ENCODE data around the gene SCN3B. TPM values are rescaled to one million over a fixed set of nuclear protein-coding genes. Genes with fewer than 3 reads are reported as not detected.

Gene SCN3B
- total and polyA plus RNA-seq, 7 donors, result 0.60 to 3.0 (median 2.2) TPM; not detected in 1

DNA sequence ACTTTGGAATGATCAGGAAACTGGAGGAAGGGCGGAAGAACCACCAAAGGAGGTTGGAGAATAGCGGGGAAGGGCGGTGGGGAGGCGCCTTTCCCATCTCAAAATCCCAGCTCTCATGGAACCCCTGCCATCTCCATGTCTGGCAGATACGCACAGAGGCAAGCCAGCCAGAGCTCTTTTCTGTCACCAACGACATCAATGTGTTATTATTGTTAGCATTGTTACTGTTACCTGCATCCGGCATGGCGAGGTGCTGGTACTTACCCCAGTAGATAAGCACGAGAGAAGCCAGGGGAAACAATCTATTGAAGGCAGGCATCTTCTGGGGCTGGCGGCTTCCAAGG is 969 bp downstream of the SCN3B start:
- peaks cover 0 to 33% (median 24%) of the 10 kb centered on the region in 3 donors for H3K27me3 ChIP-seq
- peaks cover 0 to 20% (median 19%) of the 10 kb centered on the region in 4 donors for H3K4me1 ChIP-seq
- H3K36me3 ChIP-seq, result no peaks in the 10 kb centered on the region
- no peak for TF ChIP-seq POLR2A (IDR thresholded peaks at IDR 0.05)
- TF ChIP-seq EP300 (IDR thresholded peaks at IDR 0.05), result no peak
- no peak for TF ChIP-seq CTCF (IDR thresholded peaks at IDR 0.05)
- no peak for TF ChIP-seq POLR2AphosphoS5 (IDR thresholded peaks at IDR 0.05)
- intact Hi-C loops (cut with DNase I), result no loop called here
- peak overlapping the region in 1 of 4 donors; percentile 54 for H3K27ac ChIP-seq
- WGBS, 2 donors, result 18 to 23% methylated on average over 10 of the region's 10 CpGs
- no peaks in the 10 kb centered on the region for H3K9me3 ChIP-seq
- peak overlapping the region in 3 of 4 donors; percentile 46 to 60 (median 57) for H3K4me3 ChIP-seq
- no peak for DNase-seq

DNA sequence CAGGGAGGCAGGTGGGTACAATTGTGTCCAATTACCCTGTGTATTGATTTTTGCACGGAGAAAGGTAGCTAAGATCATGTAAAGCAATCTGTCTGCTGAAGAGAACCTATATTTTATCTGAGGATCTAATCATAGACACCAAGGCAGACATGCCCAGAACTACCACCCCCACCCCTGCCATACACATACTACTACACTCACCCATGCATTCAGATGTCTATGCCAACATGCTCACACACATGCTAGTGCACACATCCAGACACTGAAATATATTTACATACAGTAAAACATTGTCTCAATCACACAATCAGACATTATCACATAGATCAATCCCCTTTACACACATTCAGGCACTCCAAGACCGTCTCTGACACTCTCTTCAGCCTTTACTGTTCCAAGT is 1.8 kb downstream of the SCN3B start:
- no peaks in the 10 kb centered on the region for H3K9me3 ChIP-seq
- H3K4me3 ChIP-seq, result no peak overlapping the region
- no peaks in the 10 kb centered on the region for H3K36me3 ChIP-seq
- H3K27me3 ChIP-seq, result peaks cover 0 to 33% (median 24%) of the 10 kb centered on the region in 3 donors
- WGBS, 2 donors, result 54 to 63% methylated on average over 2 of the region's 2 CpGs
- intact Hi-C loops (cut with DNase I), result no loop called here
- peaks cover 0 to 20% (median 19%) of the 10 kb centered on the region in 4 donors for H3K4me1 ChIP-seq
- TF ChIP-seq EP300 (IDR thresholded peaks at IDR 0.05) (no peak), CTCF (IDR thresholded peaks at IDR 0.05) (no peak), POLR2AphosphoS5 (IDR thresholded peaks at IDR 0.05) (no peak), POLR2A (IDR thresholded peaks at IDR 0.05) (no peak)
- no peak for DNase-seq
- no peak overlapping the region for H3K27ac ChIP-seq

GRCh38 chr11:123650901-123651300 is 3.5 kb downstream of the SCN3B start:
- Histone ChIP-seq H3K27me3 (peaks cover 0 to 33% (median 24%) of the 10 kb centered on the region in 3 donors), H3K4me1 (peaks cover 0 to 20% (median 19%) of the 10 kb centered on the region in 4 donors), H3K9me3 (no peaks in the 10 kb centered on the region), H3K4me3 (no peak overlapping the region), H3K36me3 (no peaks in the 10 kb centered on the region), H3K27ac (no peak overlapping the region)
- TF ChIP-seq POLR2AphosphoS5 (IDR thresholded peaks at IDR 0.05) (no peak), POLR2A (IDR thresholded peaks at IDR 0.05) (no peak), EP300 (IDR thresholded peaks at IDR 0.05) (no peak), CTCF (IDR thresholded peaks at IDR 0.05) (no peak)
- intact Hi-C loops (cut with DNase I), result no loop called here
- DNase-seq, result no peak
- 87 to 97% methylated on average over 2 of the region's 2 CpGs for WGBS, 2 donors

DNA sequence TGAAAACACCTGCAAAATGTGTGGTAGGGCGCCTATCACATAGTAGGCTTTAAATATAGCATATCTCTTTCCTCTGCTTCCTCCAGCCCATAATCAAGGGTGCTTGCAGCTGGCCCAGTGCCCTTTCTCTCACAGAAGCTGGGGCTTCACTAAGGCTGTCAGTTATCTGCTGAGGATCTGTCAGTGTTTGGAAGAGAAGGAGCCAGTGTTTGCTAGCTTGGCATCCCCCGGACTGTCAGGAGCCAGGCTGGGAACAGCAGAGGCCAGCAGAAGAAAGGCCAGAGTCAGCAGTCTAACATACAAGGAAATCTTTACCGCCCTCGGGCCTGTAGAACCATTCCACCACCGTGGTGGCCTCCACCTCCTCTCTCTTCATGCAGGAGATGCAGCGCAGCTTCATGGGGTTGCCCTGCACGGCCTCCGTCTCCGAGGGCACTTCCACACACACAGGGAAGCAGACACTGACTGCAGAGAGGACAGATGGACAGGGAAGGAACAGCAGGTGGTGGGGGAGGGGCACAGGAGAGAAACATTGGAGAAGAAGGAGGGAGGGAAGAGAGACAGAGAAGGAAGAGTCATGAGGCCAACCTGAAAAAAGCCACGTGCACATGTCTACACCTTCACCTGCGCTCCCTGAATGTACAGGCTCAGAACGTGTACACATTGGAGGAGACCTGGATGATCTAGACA is 9.0 kb downstream of the SCN3B start:
- H3K36me3 ChIP-seq, result no peaks in the 10 kb centered on the region
- DNase-seq, result no peak
- peaks cover 0 to 3% (median 0%) of the 10 kb centered on the region in 3 donors for H3K27me3 ChIP-seq
- H3K4me3 ChIP-seq, result no peak overlapping the region
- WGBS, 2 donors, result 84 to 86% methylated on average over 12 of the region's 12 CpGs
- H3K27ac ChIP-seq, result no peak overlapping the region
- intact Hi-C loops (cut with DNase I), result no loop called here
- no peaks in the 10 kb centered on the region for H3K4me1 ChIP-seq
- no peaks in the 10 kb centered on the region for H3K9me3 ChIP-seq
- TF ChIP-seq EP300 (IDR thresholded peaks at IDR 0.05), result no peak
- TF ChIP-seq CTCF (IDR thresholded peaks at IDR 0.05), result no peak
- TF ChIP-seq POLR2A (IDR thresholded peaks at IDR 0.05), result no peak
- no peak for TF ChIP-seq POLR2AphosphoS5 (IDR thresholded peaks at IDR 0.05)

GRCh38 chr11:123642435-123642834 is 12.0 kb downstream of the SCN3B start:
- intact Hi-C loops (cut with DNase I), result no loop called here
- 89% methylated on average over 15 of the region's 15 CpGs for WGBS, 2 donors
- no peak for TF ChIP-seq POLR2AphosphoS5 (IDR thresholded peaks at IDR 0.05)
- no peak for TF ChIP-seq EP300 (IDR thresholded peaks at IDR 0.05)
- TF ChIP-seq CTCF (IDR thresholded peaks at IDR 0.05), result no peak
- TF ChIP-seq POLR2A (IDR thresholded peaks at IDR 0.05), result no peak

More at GRCh38 chr11:123642435-123642834, 12.0 kb downstream of the SCN3B start:
- DNase-seq, result no peak
- H3K4me1 ChIP-seq, result no peaks in the 10 kb centered on the region
- H3K9me3 ChIP-seq, result no peaks in the 10 kb centered on the region
- no peak overlapping the region for H3K4me3 ChIP-seq
- H3K36me3 ChIP-seq, result no peaks in the 10 kb centered on the region
- no peak overlapping the region for H3K27ac ChIP-seq
- peaks cover 0 to 9% (median 0%) of the 10 kb centered on the region in 3 donors for H3K27me3 ChIP-seq
